Mesendoderm (in vitro differentiated cells): ENCODE results near the gene MAPRE2.
"Not testable (repeated sequence)": the region's sequence is repeated elsewhere in the genome, so short reads cannot be mapped to it uniquely, and the experiment has no call there.

Source experiments
- DNase-seq: peaks from one replicate; pipeline ENCODE4 v3.0.0; 2013
- H2AK5ac ChIP-seq: 2 replicates; pipeline ENCODE4 v1.6.1; 2013; ENCODE audit warnings: low read length, inconsistent platforms
- H2BK120ac ChIP-seq: 2 replicates; pipeline ENCODE4 v1.6.1; 2013; ENCODE audit warnings: low read depth, mild to moderate bottlenecking, low read length, moderate library complexity, mixed read lengths
- H2BK15ac ChIP-seq: replicated peaks from 2 replicates; pipeline ENCODE4 v1.6.1; 2013; ENCODE audit warnings: low read depth, mild to moderate bottlenecking, moderate library complexity
- H2BK5ac ChIP-seq: 2 replicates; pipeline ENCODE4 v1.6.1; 2013; ENCODE audit warnings: low read length, inconsistent platforms
- H3K18ac ChIP-seq: 2 replicates; pipeline ENCODE4 v1.6.1; 2013; ENCODE audit warnings: mild to moderate bottlenecking, low read length, mixed read lengths
- H3K23ac ChIP-seq: one replicate; pipeline ENCODE4 v1.6.1; 2013; ENCODE audit warnings: low read length
- H3K27ac ChIP-seq: 2 replicates; pipeline ENCODE4 v1.5.1; 2013; ENCODE audit warnings: low read depth, mild to moderate bottlenecking, inconsistent platforms, low read length, moderate library complexity
- H3K27me3 ChIP-seq: 2 replicates; pipeline ENCODE4 v1.6.1; 2013; ENCODE audit warnings: low read length, control low read depth, mild to moderate bottlenecking, inconsistent platforms; ENCODE audit not compliant: insufficient read depth, poor library complexity
- H3K36me3 ChIP-seq: 2 replicates; pipeline ENCODE4 v1.6.1; 2013; ENCODE audit warnings: low read length, inconsistent platforms; ENCODE audit not compliant: control insufficient read depth, insufficient read depth
- H3K4ac ChIP-seq: one replicate; pipeline ENCODE4 v1.6.1; 2013; ENCODE audit warnings: low read depth, mild to moderate bottlenecking, low read length, moderate library complexity
- H3K4me1 ChIP-seq: 2 replicates; pipeline ENCODE4 v1.6.1; 2013; ENCODE audit warnings: low read depth, low read length, inconsistent platforms; ENCODE audit not compliant: control insufficient read depth
- H3K4me2 ChIP-seq: 2 replicates; pipeline ENCODE4 v1.6.1; 2013; ENCODE audit warnings: low read length
- H3K4me3 ChIP-seq: 2 replicates; pipeline ENCODE4 v1.5.1; 2013; ENCODE audit warnings: mild to moderate bottlenecking, low read length
- H3K56ac ChIP-seq: one replicate; pipeline ENCODE4 v1.6.1; 2013; ENCODE audit warnings: low read length
- H3K79me1 ChIP-seq: 2 replicates; pipeline ENCODE4 v1.6.1; 2013; ENCODE audit warnings: low read length, inconsistent platforms
- H3K79me2 ChIP-seq: 2 replicates; pipeline ENCODE4 v1.6.1; 2013; ENCODE audit warnings: mild to moderate bottlenecking, low read length; ENCODE audit not compliant: control insufficient read depth, insufficient read depth
- H3K9ac ChIP-seq: 2 replicates; pipeline ENCODE4 v1.6.1; 2013; ENCODE audit warnings: low read length, inconsistent platforms
- H4K5ac ChIP-seq: one replicate; pipeline ENCODE4 v1.6.1; 2013; ENCODE audit warnings: low read length
- H4K8ac ChIP-seq: one replicate; pipeline ENCODE4 v1.6.1; 2013; ENCODE audit warnings: low read depth, mild to moderate bottlenecking, control low read depth, low read length, moderate library complexity
- WGBS: extraction: QIAGEN DNeasy Blood & Tissue Kit; methylation state at CpG from one replicate; pipeline ENCODE4 v1.1.7; 2013; ENCODE audit warnings: low lambda C conversion rate, missing lambda C conversion rate; ENCODE audit not compliant: insufficient coverage; ENCODE audit errors: extremely low coverage; 5-methylcytosine and 5-hydroxymethylcytosine counted together

MAPRE2 gene

GRCh38 chr18:35143622-35144596 lies 102.7 kb downstream of the MAPRE2 start:
- H4K8ac ChIP-seq, result no peak overlapping the region
- H2BK5ac ChIP-seq, result no peak overlapping the region
- no peak overlapping the region for H3K4me3 ChIP-seq
- H2BK15ac ChIP-seq, result no peak overlapping the region
- H2BK120ac ChIP-seq, result no peak overlapping the region
- H3K4me1 ChIP-seq, result no peaks in the 10 kb centered on the region
- no peak overlapping the region for H3K4ac ChIP-seq
- no peaks in the 10 kb centered on the region for H3K36me3 ChIP-seq
- no peak overlapping the region for H3K27ac ChIP-seq
- no peak overlapping the region for H4K5ac ChIP-seq
- H3K23ac ChIP-seq, result no peak overlapping the region
- WGBS, result no CpG with 5 or more reads among the region's 8 CpGs
- H3K56ac ChIP-seq, result no peak overlapping the region
- no peak overlapping the region for H3K9ac ChIP-seq
- H2AK5ac ChIP-seq, result no peak overlapping the region
- no peaks in the 10 kb centered on the region for H3K79me2 ChIP-seq
- DNase-seq, result peak; percentile 77
- no peak overlapping the region for H3K18ac ChIP-seq
- no peak overlapping the region for H3K4me2 ChIP-seq
- no peaks in the 10 kb centered on the region for H3K27me3 ChIP-seq
- H3K79me1 ChIP-seq, result no peaks in the 10 kb centered on the region

GRCh38 chr18:35144698-35145097 lies 103.5 kb downstream of the MAPRE2 start:
- no peak overlapping the region for H3K56ac ChIP-seq
- H2AK5ac ChIP-seq, result no peak overlapping the region
- H4K8ac ChIP-seq, result no peak overlapping the region
- H3K27me3 ChIP-seq, result no peaks in the 10 kb centered on the region
- WGBS, result no CpG with 5 or more reads among the region's 4 CpGs
- no peak overlapping the region for H3K27ac ChIP-seq
- no peaks in the 10 kb centered on the region for H3K36me3 ChIP-seq
- no peak overlapping the region for H3K9ac ChIP-seq
- H3K4me1 ChIP-seq, result no peaks in the 10 kb centered on the region
- H3K4ac ChIP-seq, result no peak overlapping the region
- H3K79me2 ChIP-seq, result no peaks in the 10 kb centered on the region
- DNase-seq, result no peak
- no peak overlapping the region for H4K5ac ChIP-seq
- H3K18ac ChIP-seq, result no peak overlapping the region
- no peak overlapping the region for H3K4me3 ChIP-seq
- H2BK120ac ChIP-seq, result no peak overlapping the region
- no peak overlapping the region for H2BK15ac ChIP-seq
- no peaks in the 10 kb centered on the region for H3K79me1 ChIP-seq
- H2BK5ac ChIP-seq, result no peak overlapping the region
- no peak overlapping the region for H3K23ac ChIP-seq
- no peak overlapping the region for H3K4me2 ChIP-seq

- H3K4me2 ChIP-seq, H2BK5ac ChIP-seq, H3K18ac ChIP-seq, H3K9ac ChIP-seq, H2AK5ac ChIP-seq, H3K36me3 ChIP-seq, H3K56ac ChIP-seq, H3K27me3 ChIP-seq, DNase-seq, H4K8ac ChIP-seq, H3K4me3 ChIP-seq, H2BK120ac ChIP-seq, H3K79me2 ChIP-seq, H3K4ac ChIP-seq, H3K4me1 ChIP-seq, H3K27ac ChIP-seq, H2BK15ac ChIP-seq, H3K23ac ChIP-seq, H3K79me1 ChIP-seq, H4K5ac ChIP-seq: not testable (repeated sequence)
- WGBS, result no CpG with 5 or more reads among the region's 3 CpGs
These were observed 109.0 kb downstream of the MAPRE2 start for GRCh38 chr18:35150195-35150594.

- H3K27ac ChIP-seq, result no peak overlapping the region
- H3K4me3 ChIP-seq, result no peak overlapping the region
These were observed 112.5 kb downstream of the MAPRE2 start for GRCh38 chr18:35153609-35154272.

GRCh38 chr18:35155398-35156117 lies 114.3 kb downstream of the MAPRE2 start:
- no peak overlapping the region for H3K4me2 ChIP-seq
- H3K4me3 ChIP-seq, result no peak overlapping the region
- no CpG with 5 or more reads among the region's 8 CpGs for WGBS
- H3K4me1 ChIP-seq, result no peaks in the 10 kb centered on the region
- no peak overlapping the region for H2BK5ac ChIP-seq
- H3K27me3 ChIP-seq, result no peaks in the 10 kb centered on the region
- no peak overlapping the region for H3K27ac ChIP-seq
- no peaks in the 10 kb centered on the region for H3K79me2 ChIP-seq
- no peak overlapping the region for H2AK5ac ChIP-seq
- no peak overlapping the region for H3K23ac ChIP-seq
- H2BK15ac ChIP-seq, result no peak overlapping the region
- no peak overlapping the region for H3K4ac ChIP-seq
- H3K56ac ChIP-seq, result no peak overlapping the region
- H3K79me1 ChIP-seq, result no peaks in the 10 kb centered on the region
- H4K8ac ChIP-seq, result no peak overlapping the region
- no peak overlapping the region for H3K18ac ChIP-seq
- H3K9ac ChIP-seq, result no peak overlapping the region
- DNase-seq, result no peak
- H3K36me3 ChIP-seq, result no peaks in the 10 kb centered on the region
- no peak overlapping the region for H2BK120ac ChIP-seq
- no peak overlapping the region for H4K5ac ChIP-seq

More at GRCh38 chr18:35153609-35154272, 112.5 kb downstream of the MAPRE2 start:
- no peak for DNase-seq
- no peak overlapping the region for H4K5ac ChIP-seq
- no peak overlapping the region for H3K4ac ChIP-seq
- no peak overlapping the region for H2BK120ac ChIP-seq
- no peaks in the 10 kb centered on the region for H3K79me2 ChIP-seq
- no peak overlapping the region for H3K56ac ChIP-seq
- H3K4me1 ChIP-seq, result no peaks in the 10 kb centered on the region
- H3K18ac ChIP-seq, result no peak overlapping the region
- no peak overlapping the region for H3K23ac ChIP-seq
- no peak overlapping the region for H2BK15ac ChIP-seq
- no peak overlapping the region for H2BK5ac ChIP-seq
- H3K27me3 ChIP-seq, result no peaks in the 10 kb centered on the region
- no CpG with 5 or more reads among the region's 12 CpGs for WGBS
- H3K4me2 ChIP-seq, result no peak overlapping the region
- H4K8ac ChIP-seq, result no peak overlapping the region
- H3K36me3 ChIP-seq, result no peaks in the 10 kb centered on the region
- no peak overlapping the region for H2AK5ac ChIP-seq
- H3K79me1 ChIP-seq, result no peaks in the 10 kb centered on the region
- H3K9ac ChIP-seq, result no peak overlapping the region
